ENCODE data around the gene PLCL1.

Gene PLCL1

DNA sequence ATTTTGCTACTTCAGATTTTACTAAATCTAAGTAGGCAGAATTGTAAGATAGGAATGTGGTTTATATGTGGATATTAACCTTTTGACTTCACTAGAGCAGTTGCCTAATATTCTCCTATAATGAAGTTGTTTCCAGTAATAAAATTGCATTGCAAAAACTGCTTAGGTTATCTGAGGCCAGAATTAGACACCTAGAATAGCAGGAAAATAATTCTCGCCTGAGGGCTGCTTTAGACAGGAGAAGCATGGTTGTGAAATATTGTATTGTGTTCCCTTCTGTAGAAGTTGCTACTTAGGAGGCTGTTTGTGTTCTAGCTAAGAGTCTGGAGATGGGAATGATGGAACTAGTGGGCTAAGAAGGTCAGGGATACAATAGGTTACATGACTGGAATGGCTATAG is 146.3 kb downstream of the PLCL1 start:
- DNase-seq, result no peak
- no peaks in the 10 kb centered on the region for H3K27me3 ChIP-seq (replicated peaks)
- H3K36me3 ChIP-seq (replicated peaks), result no peaks in the 10 kb centered on the region
- H3K4me3 ChIP-seq (ENCODE audit: low read depth, low read length), result no peak overlapping the region
- no peak overlapping the region for H3K27ac ChIP-seq
- in situ Hi-C loops (cut with HindIII; ENCODE audit: low pct_ligation_motif_present, low sequenced_read_pairs), result no loop called here
- TF ChIP-seq, protein P1, sequence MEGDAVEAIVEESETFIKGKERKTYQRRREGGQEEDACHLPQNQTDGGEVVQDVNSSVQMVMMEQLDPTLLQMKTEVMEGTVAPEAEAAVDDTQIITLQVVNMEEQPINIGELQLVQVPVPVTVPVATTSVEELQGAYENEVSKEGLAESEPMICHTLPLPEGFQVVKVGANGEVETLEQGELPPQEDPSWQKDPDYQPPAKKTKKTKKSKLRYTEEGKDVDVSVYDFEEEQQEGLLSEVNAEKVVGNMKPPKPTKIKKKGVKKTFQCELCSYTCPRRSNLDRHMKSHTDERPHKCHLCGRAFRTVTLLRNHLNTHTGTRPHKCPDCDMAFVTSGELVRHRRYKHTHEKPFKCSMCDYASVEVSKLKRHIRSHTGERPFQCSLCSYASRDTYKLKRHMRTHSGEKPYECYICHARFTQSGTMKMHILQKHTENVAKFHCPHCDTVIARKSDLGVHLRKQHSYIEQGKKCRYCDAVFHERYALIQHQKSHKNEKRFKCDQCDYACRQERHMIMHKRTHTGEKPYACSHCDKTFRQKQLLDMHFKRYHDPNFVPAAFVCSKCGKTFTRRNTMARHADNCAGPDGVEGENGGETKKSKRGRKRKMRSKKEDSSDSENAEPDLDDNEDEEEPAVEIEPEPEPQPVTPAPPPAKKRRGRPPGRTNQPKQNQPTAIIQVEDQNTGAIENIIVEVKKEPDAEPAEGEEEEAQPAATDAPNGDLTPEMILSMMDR (IDR thresholded peaks at IDR 0.05; ENCODE audit: low read depth, low read length, missing control alignments), result no peak

GRCh38 chr2:197952540-197953202 is 148.3 kb downstream of the PLCL1 start:
- TF ChIP-seq, protein P1 (IDR thresholded peaks at IDR 0.05; ENCODE audit: low read depth, low read length, missing control alignments), result no peak
- in situ Hi-C loops (cut with HindIII; ENCODE audit: low pct_ligation_motif_present, low sequenced_read_pairs), result no loop called here
- no peak overlapping the region for H3K27ac ChIP-seq
- H3K4me3 ChIP-seq (ENCODE audit: low read depth, low read length), result no peak overlapping the region
- DNase-seq, result peak; percentile 24
- no peaks in the 10 kb centered on the region for H3K27me3 ChIP-seq (replicated peaks)
- no peaks in the 10 kb centered on the region for H3K36me3 ChIP-seq (replicated peaks)

DNA sequence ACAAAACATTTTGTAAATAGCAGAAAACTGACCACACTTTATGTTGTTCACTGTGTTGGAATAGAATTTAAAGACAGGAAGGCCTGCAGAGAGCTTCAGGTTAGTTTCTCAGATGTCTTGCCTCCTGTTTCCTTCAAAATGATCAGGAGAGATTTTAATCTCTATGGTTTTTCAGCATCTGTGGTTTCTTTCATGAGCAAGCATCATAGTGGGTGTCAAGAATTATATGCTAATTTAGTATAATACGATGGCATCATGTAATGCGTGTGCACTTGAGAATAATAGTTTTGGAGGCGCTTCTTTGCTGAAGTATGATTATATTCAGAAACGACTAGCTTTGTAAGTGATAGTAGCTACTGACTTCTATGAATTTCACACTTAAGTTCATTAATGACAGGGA is 149.9 kb downstream of the PLCL1 start:
- no peaks in the 10 kb centered on the region for H3K27me3 ChIP-seq (replicated peaks)
- no peaks in the 10 kb centered on the region for H3K36me3 ChIP-seq (replicated peaks)
- no peak for DNase-seq
- no peak overlapping the region for H3K4me3 ChIP-seq (ENCODE audit: low read depth, low read length)
- H3K27ac ChIP-seq, result no peak overlapping the region
- TF ChIP-seq, protein P1 (IDR thresholded peaks at IDR 0.05; ENCODE audit: low read depth, low read length, missing control alignments), result no peak
- in situ Hi-C loops (cut with HindIII; ENCODE audit: low pct_ligation_motif_present, low sequenced_read_pairs), result no loop called here

- DNase-seq, result no peak
- Histone ChIP-seq H3K4me3 (ENCODE audit: low read depth, low read length) (no peak overlapping the region), H3K36me3 (replicated peaks) (no peaks in the 10 kb centered on the region), H3K27me3 (replicated peaks) (no peaks in the 10 kb centered on the region), H3K27ac (no peak overlapping the region)
- TF ChIP-seq, protein P1 (IDR thresholded peaks at IDR 0.05; ENCODE audit: low read depth, low read length, missing control alignments), result no peak
- in situ Hi-C loops (cut with HindIII; ENCODE audit: low pct_ligation_motif_present, low sequenced_read_pairs), result no loop called here
Measured at GRCh38 chr2:197958592-197959150, 154.3 kb downstream of the PLCL1 start.

DNA sequence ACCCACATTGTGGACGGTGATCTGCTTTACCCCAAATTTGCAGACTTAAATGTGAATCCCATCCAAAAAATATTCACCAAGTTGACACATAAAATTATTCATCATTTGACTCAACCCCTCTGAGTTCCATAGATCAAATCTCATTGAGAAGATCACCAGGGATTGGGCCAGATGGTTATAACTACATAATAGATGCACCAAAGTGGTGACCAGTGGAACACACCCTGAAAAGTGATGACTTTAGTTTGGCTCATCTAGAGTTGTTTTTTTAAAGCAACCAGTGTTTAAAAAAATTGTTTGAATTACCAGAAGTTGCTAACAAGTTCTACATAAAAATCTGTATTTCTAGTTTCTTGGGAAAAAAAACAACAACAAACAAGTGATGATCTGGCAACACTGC is 155.0 kb downstream of the PLCL1 start:
- DNase-seq, result no peak
- in situ Hi-C loops (cut with HindIII; ENCODE audit: low pct_ligation_motif_present, low sequenced_read_pairs), result no loop called here
- TF ChIP-seq, protein P1 (IDR thresholded peaks at IDR 0.05; ENCODE audit: low read depth, low read length, missing control alignments), result no peak
- Histone ChIP-seq H3K36me3 (replicated peaks) (no peaks in the 10 kb centered on the region), H3K27ac (no peak overlapping the region), H3K27me3 (replicated peaks) (no peaks in the 10 kb centered on the region), H3K4me3 (ENCODE audit: low read depth, low read length) (no peak overlapping the region)

- no peaks in the 10 kb centered on the region for H3K27me3 ChIP-seq (replicated peaks)
Measured at GRCh38 chr2:197960786-197961185, 156.4 kb downstream of the PLCL1 start.

More at GRCh38 chr2:197960786-197961185, 156.4 kb downstream of the PLCL1 start:
- in situ Hi-C loops (cut with HindIII; ENCODE audit: low pct_ligation_motif_present, low sequenced_read_pairs), result no loop called here
- no peaks in the 10 kb centered on the region for H3K36me3 ChIP-seq (replicated peaks)
- DNase-seq, result no peak
- no peak overlapping the region for H3K27ac ChIP-seq
- H3K4me3 ChIP-seq (ENCODE audit: low read depth, low read length), result no peak overlapping the region
- TF ChIP-seq, protein P1 (IDR thresholded peaks at IDR 0.05; ENCODE audit: low read depth, low read length, missing control alignments), result no peak
